GM18873 (cell line): ENCODE results near the gene SSBP1.
"Not testable (repeated sequence)": the region's sequence is repeated elsewhere in the genome, so short reads cannot be mapped to it uniquely, and the experiment has no call there.

Experiments used
- ATAC-seq: cut with Tn5 transposase; IDR thresholded peaks from one replicate; pipeline ENCODE4 v1.9.1; 2021; ENCODE audit warnings: mild to moderate bottlenecking, moderate library complexity, moderate number of reproducible peaks; ENCODE audit not compliant: unreplicated experiment, low FRiP score

Gene SSBP1

DNA sequence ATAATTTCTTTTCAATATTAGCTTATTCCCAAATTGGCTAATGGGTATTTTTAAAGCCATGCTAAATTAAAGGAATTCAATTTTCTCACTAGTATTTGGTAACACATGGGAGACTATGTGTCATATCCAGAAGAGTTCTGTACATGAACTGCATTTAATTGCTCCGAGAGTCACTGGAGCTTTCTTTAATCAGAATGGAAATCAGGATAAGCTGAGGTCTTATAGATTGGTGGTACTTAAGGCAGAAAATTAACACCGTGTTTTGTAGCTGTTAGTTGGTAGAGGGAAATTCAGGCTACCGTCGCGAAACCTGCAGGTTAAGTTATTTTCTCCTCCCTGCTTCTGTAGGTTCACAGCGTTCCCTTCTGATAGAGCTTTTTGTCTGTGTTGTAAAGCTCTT lies 29.8 kb upstream of the SSBP1 start, which contains the start of gene WEE2:
TSS of gene WEE2 (plus strand) at position 3 of the 400 bp plus-strand sequence. CDS start 406 bp downstream, outside the sequence.
- ATAC-seq: no peak

DNA sequence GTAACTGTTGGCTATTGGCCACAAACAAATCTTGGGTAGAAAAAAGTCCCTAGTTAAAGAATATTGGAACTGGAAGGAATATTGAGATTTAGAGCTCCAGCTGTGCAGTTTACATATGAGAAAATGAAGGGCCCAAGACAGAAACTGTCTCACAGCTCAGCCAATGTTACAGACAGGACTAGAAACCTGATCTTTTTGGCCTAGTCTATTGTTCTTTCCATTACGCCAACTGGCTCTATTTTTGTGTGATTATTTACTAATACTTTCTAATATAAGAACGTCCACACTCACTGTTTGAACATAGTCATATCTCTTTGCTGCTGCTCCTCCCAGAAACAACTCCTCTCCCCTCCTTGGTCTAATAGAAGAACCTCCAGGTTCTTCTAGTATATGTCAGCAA lies 28.8 kb upstream of the SSBP1 start:
- ATAC-seq: no peak

DNA sequence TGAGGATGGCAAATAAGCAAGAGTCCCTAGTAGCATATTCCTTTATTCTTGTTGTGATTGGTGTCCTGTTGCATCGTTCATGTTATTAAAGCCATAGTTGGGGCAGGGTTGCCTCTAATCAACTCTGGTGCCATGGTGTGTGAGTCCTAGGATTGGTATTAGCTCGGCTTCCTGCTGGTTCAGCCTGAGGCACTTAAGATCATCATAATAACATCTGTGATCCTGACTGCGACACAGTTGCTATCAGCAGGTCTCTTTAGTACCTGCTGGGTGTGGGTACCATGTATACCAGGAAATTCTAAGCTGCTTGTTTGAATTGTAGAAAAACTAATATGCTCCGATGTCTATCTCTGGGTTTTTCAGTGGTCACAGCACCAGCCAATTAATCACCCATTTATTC lies 28.4 kb upstream of the SSBP1 start:
- ATAC-seq: no peak

DNA sequence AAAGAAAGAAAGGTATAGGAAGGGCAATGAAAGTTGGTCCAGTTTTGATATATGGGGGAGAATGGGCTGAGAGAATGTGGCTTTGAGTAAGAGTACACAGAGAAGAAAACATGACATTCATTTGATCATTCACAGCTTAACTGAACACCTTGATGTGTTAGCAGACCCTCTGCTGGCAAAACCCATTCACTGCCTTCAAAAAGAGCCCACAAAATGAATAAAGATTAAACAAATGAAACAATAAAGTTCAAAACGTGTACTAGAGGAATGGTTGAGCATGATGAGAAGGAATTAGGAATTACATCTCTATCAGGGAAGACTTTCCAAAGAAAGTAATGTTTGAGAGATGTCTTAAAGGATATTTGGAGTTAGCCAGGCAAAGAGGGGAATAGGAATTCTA lies 27.9 kb upstream of the SSBP1 start:
- ATAC-seq: no peak

DNA sequence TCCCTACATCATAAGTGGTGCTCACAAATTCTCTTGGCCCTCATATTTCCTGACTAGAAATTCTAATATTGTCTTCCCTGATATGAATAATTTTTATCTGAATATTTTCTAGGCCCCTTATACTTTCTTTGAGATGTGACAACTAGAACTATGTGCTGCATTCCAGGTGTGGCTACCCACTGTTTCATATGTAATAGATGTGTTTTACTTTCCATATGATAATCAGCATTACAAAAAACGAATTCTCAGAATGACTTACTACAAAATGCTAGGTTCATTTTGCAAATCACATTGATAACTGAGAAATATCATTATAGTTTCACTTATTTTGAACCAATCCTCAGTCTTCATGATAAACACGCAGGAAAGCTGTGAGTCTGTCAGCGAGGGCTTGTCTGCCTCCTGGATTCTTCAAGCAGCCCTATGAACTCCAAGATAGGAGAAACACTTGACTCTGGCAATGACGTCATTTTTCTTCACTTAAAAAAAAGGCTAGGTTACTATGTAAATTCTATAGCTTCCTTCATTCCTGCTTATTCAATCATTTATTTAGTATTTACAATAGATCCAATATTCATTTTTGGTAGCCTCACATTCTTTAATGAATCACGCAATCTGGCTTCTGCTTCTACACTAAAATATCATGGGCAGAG lies 25.4 kb upstream of the SSBP1 start:
- ATAC-seq: no peak

DNA sequence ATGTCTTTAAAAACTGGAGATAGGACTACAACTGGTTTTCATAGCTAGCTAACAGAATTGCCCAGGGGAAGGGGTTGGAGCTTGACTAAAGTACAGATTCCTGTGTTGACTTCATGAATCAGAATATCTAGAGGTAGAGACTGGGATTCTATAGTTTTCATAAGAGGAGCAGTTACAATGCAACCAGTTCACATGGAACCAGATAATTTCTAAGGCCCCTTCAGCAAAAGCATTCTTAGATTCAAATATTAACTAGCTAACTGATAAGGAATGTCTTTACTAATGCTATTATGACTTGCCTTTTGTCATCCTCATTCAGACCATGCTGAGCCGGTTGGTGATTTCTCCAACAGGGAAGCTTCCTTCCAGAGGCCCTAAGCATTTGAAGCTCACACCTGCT lies 24.3 kb upstream of the SSBP1 start:
- no peak for ATAC-seq

DNA sequence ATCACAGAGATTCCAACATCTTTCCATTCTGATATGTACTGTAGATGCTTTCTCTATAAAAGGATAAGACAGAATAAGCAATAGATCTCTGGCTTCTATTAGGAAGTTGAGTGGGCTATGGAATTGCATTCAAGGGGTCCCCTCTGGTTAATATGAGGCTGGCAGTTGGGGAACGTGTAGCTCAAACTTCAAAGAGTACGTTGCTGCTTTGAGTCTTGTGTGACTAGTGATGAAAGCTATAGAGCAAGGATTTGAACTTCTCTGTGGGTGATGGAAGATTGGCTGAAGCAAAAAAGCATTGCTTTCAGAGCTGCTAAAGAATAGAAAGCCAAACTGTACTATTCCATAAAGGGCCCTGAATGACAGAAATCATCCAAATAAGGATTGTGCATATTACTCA lies 23.6 kb upstream of the SSBP1 start:
- no peak for ATAC-seq

DNA sequence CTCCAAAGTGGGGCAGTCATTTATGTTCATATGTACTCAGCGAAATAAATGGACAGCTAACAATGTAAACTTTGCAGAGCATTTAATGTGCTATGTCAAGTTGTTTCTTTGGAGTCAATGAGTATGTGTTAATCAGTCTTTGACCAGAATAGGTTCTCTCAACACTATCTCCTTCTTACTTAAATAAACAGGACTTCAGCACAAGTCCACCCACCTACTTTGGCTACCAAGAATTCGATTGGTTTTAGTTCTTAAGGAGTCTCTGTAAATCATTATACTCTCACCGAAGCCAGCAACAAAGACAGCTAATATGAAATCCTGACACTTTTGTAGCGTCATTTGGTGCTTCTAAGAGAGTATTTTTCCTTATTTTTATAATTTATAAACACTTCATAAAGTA lies 23.1 kb upstream of the SSBP1 start:
- no peak for ATAC-seq

DNA sequence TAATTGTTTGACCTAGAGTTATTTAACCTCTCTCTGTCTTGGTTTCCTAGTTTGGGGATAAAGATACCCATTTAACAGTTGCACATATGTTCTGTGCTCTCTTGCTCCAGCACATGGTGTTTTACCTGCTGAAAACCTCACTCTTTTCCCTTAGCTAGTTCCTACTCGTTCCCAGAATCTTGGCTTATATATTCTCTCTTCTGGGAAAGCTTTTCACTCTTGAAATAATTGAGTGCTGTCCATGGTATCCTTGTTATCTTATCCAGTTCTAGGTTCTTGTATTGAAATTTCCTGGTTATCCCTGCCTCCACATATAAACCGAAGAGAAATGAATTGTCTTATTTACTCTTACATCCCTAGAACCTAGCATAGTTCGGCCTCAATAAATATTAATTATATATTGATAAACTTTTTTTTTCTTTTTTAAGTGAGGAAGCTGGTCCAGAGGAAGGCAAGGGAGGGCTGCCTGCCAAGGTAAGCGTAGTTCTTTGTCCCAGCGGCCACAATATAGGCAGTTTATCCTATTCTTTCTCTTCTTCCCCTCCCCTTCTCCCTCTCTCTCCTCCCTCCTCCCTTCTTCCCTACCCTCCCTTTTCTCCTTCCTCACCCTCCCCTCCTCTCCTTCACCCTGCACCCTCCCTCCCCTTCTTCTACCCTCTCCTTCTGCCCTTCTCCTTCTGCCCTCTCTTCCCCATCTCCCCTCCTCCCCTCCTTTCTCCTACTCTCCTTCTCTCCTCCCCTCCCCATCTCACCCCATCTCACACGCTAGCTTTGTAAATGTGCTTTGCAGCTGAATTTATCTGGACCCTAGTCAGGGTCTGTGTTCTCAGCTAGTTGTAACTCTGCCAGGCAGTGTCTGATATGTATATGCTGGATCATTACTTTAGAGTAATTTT lies 22.1 kb upstream of the SSBP1 start:
- no peak for ATAC-seq

DNA sequence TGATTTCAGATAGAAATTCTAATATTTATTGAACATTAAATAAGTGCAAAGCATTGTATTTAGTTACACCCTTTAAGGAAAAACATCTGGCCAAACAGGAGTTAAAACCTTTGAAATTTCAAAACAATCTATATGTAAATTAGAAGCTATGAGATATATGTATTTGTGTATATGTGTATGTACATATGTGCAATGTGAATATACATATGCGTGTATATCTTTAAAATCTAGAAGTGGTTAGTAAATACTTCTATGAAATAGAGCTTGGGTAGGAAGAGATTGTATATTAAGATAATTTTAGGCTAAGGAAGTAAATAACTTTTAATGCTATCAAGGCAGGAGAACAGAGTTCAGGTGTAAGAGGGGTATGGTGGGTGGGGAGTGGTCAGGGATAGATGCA lies 20.7 kb upstream of the SSBP1 start:
- ATAC-seq: no peak

DNA sequence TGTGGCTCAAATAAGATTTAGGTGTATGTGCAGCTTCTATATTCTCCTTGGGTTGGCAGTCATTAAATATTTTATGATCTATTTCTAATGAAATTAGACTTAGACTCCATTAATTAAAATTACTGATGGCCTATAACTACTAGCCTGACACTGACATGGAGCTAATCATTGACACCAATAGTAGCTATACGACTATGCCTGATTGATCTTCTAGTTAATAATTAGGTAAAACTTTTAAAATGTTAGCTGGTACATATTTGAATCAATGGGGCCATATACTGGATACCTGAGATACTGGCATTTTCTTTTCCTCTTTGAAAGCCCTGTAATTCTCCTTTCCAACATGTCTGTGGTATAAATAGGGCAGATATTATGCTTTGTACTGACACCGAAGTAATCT lies 15.6 kb upstream of the SSBP1 start:
- no peak for ATAC-seq

DNA sequence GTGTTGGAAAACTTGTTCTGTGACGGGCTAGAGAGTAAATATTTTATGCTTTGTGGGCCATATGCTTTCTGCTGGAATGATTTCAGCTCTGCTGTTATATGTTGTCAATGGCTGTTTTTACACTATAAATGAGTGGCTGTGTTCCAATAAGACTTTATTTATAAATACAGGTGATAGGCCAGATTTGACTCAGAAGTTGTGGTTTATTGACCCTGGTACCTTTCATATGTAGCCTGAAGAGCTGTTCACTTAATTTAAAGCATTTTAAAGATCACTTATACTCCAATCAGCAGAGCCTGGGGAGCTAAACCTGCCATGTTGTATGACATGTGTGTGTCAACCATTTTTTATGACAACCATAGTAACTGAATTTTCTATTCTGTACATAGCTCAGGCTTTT lies 9.1 kb upstream of the SSBP1 start:
- ATAC-seq: no peak

DNA sequence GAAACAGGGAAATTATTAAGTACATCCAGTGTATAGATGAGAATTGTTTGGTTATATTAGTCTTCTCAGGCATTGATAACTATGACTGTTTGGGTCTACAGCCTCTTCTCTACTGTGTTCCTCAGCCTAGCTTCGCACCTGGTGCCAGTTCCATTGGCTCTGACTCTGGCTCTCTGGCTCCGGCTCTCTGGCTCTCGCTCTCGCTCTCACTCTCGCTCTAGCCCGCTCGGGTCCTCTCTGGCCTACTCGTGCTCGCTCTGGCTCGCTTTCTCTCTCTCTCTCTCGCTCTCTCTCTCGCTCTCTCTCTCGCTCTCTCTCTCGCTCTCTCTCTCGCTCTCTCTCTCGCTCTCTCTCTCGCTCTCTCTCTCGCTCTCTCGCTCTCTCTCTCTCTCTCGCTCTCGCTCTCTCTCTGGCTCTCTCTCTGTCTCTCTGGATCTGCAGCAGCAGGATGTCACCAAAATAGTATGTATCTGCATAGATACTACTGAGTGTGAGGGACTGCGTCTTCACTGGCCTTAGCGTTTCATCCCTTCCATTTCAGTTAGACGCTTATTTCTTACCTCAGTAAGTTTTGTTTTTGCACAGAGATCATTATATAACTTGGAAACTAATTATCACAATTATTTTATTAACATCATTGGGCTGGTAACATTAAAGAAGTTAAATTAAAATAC lies 6.5 kb upstream of the SSBP1 start:
- no peak for ATAC-seq

DNA sequence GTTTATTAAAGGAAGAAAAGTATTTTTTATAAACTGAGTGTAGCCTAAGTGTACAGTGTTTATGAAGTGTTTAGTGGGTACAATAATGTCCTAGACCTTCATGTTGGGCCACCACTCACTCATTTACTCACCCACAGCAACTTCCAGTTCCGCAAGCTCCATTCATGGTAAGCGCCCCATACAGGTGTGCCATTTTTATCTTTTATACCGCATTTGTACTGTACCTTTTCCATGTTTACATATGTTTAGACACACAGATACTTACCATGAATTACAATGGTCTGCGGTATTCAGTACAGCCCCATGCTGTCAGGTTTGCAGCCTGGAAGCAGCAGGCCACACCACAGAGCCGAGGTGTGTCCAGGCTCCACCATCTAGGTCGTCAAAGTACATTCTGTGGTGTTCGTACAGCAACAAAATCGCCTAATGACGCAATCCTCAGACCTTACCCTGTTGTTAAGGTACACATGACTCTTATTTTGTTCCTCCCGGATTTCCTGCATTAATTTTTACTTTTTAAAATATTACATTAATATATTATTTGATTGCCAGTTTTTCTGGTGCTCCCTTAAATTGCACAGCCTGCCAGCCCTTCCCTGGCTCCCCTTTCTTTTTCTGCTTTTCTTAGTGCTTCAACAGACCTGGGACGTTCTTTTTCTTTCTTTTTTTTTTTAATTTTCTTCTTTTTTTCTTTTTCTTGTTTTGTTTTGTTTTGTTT lies 881 bp upstream of the SSBP1 start:
- ATAC-seq: no peak

DNA sequence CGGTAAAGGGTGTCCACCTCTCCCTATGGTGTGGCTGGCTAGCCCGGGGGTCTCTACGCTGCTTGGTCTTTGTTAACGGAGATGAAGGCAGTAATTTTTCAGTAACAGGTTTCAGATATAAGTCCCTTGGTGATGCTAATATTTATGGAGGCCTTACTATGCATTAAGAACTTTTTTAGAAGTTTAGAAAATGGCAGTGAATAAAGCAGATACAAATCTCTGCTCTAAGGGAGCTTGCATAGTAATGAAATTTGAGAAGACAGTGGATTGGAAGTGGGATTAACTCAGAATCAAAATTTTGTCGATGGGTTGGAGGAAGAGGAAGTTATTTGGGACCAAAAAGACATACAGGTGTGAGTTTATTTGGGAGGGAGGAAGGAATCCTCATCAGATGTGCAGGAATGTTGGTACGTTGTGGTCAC lies 445 bp downstream of the SSBP1 start:
- ATAC-seq: no peak

DNA sequence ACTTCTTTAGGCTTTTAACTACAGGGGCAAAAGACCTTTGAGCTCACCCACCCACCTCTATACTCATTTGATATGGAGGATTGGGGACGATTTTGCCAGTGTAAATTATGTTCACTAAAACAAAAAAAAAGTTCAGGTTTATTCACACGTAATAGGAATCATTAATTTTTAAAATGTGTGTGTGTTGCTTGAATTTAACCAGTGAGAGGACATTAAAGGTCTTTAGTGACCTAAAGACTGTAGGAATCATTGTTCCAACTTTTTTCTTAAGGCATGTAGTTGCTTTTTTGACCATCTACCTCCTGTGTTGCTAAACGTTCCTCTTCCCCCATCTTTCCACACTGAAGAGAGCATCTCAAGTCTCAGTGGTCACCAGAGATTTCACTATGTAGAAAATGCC lies 1.1 kb downstream of the SSBP1 start:
- ATAC-seq: no peak

DNA sequence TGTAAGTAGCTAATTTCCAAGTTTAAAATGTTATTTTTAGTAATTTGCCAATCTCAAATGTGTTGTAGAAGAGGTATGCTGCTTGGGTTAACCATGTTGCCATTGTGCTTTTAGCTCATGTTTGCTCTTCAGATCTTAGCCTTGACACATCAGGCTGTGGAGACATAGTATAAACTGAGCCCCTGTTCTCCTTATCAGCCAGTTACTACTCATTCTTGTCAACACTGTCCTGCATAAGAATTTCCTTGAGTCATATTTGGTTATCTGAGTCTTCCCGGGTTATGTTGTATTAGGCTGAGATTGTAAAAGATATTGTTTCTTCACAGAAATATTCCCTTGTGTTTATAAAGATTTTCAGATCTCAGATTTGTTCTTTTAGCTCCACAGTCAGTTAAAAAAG lies 4.1 kb downstream of the SSBP1 start:
- no peak for ATAC-seq

DNA sequence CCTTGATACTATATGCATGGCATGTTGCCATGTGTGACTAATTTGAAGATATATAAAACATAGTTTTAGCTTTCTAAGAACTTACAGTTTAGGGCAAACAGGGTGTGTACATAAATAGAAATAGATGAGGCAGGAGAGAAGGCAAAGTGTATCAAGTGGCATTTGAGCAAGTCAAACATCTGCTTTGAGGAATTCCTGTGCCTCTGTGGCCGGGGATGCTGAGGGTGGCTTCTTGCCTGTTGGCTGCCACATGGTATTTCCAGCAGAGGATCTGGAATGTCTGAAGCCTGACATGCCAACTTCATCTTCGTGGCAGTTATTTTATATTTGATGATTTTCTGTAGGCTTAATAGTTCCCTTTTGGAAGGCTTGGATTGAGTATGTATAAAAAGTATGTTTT lies 6.0 kb downstream of the SSBP1 start:
- no peak for ATAC-seq

DNA sequence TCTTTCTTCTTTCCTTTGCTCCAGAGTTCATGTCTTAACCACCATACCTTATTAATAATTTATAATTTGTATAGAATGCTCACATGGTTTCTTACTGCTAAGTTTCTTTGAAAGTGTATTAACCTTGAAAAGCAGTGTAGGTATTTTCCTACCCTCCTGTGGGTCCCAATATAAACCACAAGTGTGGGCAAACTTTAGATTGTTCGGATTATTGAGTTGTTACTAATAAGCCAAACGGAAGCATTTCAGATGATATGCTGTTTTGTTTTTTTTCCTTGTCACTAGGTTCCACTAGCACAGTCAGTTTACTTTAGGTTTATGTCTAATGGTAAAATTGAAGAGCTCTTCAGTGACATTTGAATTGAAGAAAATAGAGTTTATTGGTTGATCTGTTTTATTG lies 10.2 kb downstream of the SSBP1 start:
- no peak for ATAC-seq

DNA sequence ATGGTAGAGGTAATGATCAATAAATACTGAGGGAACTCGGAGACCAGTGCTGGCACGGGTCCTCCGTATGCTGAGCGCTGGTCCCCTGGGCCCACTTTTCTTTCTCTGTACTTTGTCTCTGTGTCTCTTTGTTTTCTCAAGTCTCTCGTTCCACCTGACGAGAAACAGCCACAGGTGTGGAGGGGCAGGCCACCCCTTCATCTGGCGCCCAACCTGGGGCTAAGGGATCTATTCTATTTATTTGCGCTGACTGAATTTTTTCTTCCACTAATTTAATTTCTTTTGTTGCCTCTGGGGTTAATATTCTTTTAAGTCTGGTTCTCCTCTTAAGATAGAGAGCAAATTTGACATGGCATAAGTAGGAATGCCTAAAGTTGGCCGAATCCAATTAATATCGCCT lies 13.7 kb downstream of the SSBP1 start:
- ATAC-seq: not testable (repeated sequence)

DNA sequence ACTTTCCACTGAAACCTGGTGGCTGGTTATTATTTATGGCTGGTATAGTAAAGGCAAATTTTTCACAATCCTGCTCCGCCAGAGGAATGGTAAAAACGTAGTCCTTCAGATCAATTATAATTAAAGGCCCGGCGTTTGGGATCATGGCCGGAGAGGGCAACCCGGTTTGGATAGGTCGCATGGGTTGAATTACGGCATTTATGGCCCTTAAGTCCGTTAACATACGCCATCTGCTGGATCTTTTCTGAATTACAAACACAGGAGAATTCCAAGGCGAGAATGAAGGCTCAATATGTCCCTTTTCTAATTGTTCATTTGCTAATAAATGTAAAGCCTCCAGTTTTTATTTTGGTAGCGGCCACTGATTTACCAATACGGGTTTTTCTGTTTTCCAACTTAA lies 14.5 kb downstream of the SSBP1 start:
- ATAC-seq: no peak
